Osteoblast (primary cell): ENCODE results near the gene FARP1. TPM values are rescaled to one million over a fixed set of nuclear protein-coding genes. Genes with fewer than 3 reads are reported as not detected.
A peak's percentile ranks its signal among the peaks of the same experiment; 100 is the strongest.

Experiments
- DNase-seq: peaks from one replicate; pipeline ENCODE4 v3.0.0; 2011; ENCODE audit warnings: low spot score, mixed read lengths; ENCODE audit not compliant: insufficient read length; ENCODE audit errors: missing footprints
- H2AFZ ChIP-seq: 2 replicates; pipeline ENCODE4 v1.6.0; 2011; ENCODE audit warnings: mild to moderate bottlenecking, low read length
- H3K27ac ChIP-seq: 2 replicates; pipeline ENCODE4 v1.5.1; 2011; ENCODE audit warnings: mild to moderate bottlenecking, low read depth, low read length, moderate library complexity
- H3K27me3 ChIP-seq: 2 replicates; pipeline ENCODE4 v1.6.0; 2012; ENCODE audit warnings: mild to moderate bottlenecking, control low read depth, inconsistent platforms, low read length, moderate library complexity; ENCODE audit not compliant: insufficient read depth
- H3K36me3 ChIP-seq: 2 replicates; pipeline ENCODE4 v1.5.1; 2011; ENCODE audit warnings: mild to moderate bottlenecking, low read length, control low read depth, moderate library complexity; ENCODE audit not compliant: insufficient read depth
- H3K4me1 ChIP-seq: 2 replicates; pipeline ENCODE4 v1.5.1; 2011; ENCODE audit warnings: mild to moderate bottlenecking, low read length, control low read depth, moderate library complexity; ENCODE audit not compliant: insufficient read depth
- H3K4me2 ChIP-seq: 2 replicates; pipeline ENCODE4 v1.6.0; 2011; ENCODE audit warnings: mild to moderate bottlenecking, low read length; ENCODE audit not compliant: insufficient read depth
- H3K4me3 ChIP-seq: fragments of 200-600 bp; sonication (generic); 3 replicates; pipeline ENCODE4 v1.5.1; 2012; ENCODE audit warnings: mild to moderate bottlenecking, low read length, inconsistent platforms; ENCODE audit not compliant: insufficient read depth
- H3K79me2 ChIP-seq: 2 replicates; pipeline ENCODE4 v1.6.0; 2012; ENCODE audit warnings: mild to moderate bottlenecking, low read length, control low read depth, inconsistent platforms; ENCODE audit not compliant: insufficient read depth
- H3K9me3 ChIP-seq: 2 replicates; pipeline ENCODE4 v1.5.1; 2011; ENCODE audit warnings: low read depth, low read length, control low read depth
- H4K20me1 ChIP-seq: 2 replicates; pipeline ENCODE4 v1.6.0; 2012; ENCODE audit warnings: mild to moderate bottlenecking, low read length, control low read depth; ENCODE audit not compliant: insufficient read depth
- CTCF ChIP-seq: IDR thresholded peaks from 2 replicates; pipeline ENCODE4 v1.5.1; 2011; ENCODE audit warnings: mild to moderate bottlenecking, low read depth, low read length, moderate library complexity; ENCODE audit errors: extremely low read depth
- small RNA-seq: library from RNA; depleted of rRNA; stranded (forward); fragments of <200 nt; gene quantifications from one replicate; pipeline ENCODE3, GENCODE V24; 2012
- total RNA-seq: library from RNA; depleted of rRNA; stranded (reverse); fragments of >200 nt; gene quantifications from 2 replicates; pipeline ENCODE4 v1.2.3, GENCODE V29; 2012

Gene FARP1
- total RNA-seq, 1 donor: 36.2 TPM

GRCh38 chr13:98503175-98504028, 360.5 kb downstream of the FARP1 start:
- peaks cover 39% of the 10 kb centered on the region for H3K4me1 ChIP-seq
- no peak for TF ChIP-seq CTCF
- H3K79me2 ChIP-seq: peaks cover 100% of the 10 kb centered on the region
- H3K27ac ChIP-seq: peak overlapping the region; percentile 82
- peaks cover 19% of the 10 kb centered on the region for H4K20me1 ChIP-seq
- H3K4me3 ChIP-seq: peak overlapping the region; percentile 50
- no peak overlapping the region for H2AFZ ChIP-seq
- H3K9me3 ChIP-seq: no peaks in the 10 kb centered on the region
- no peaks in the 10 kb centered on the region for H3K27me3 ChIP-seq
- H3K36me3 ChIP-seq: peaks cover 1% of the 10 kb centered on the region
- DNase-seq: no peak
- H3K4me2 ChIP-seq: peak overlapping the region; percentile 74

- H3K4me1 ChIP-seq: peaks cover 45% of the 10 kb centered on the region
- H3K27me3 ChIP-seq: no peaks in the 10 kb centered on the region
- TF ChIP-seq CTCF: no peak
- H3K79me2 ChIP-seq: peaks cover 98% of the 10 kb centered on the region
- no peaks in the 10 kb centered on the region for H3K36me3 ChIP-seq
- H4K20me1 ChIP-seq: peaks cover 19% of the 10 kb centered on the region
- H3K27ac ChIP-seq: peak overlapping the region; percentile 82
- no peaks in the 10 kb centered on the region for H3K9me3 ChIP-seq
- peak overlapping the region; percentile 74 for H3K4me2 ChIP-seq
- no peak overlapping the region for H2AFZ ChIP-seq
- peak overlapping the region; percentile 50 for H3K4me3 ChIP-seq
- no peak for DNase-seq
These were observed 361.1 kb downstream of the FARP1 start for GRCh38 chr13:98504029-98504351.

GRCh38 chr13:98504371-98504963, 361.6 kb downstream of the FARP1 start:
- no peaks in the 10 kb centered on the region for H3K36me3 ChIP-seq
- H3K4me1 ChIP-seq: peaks cover 49% of the 10 kb centered on the region
- H3K79me2 ChIP-seq: peaks cover 93% of the 10 kb centered on the region
- H3K4me2 ChIP-seq: peak overlapping the region; percentile 74
- no peaks in the 10 kb centered on the region for H3K9me3 ChIP-seq
- H3K4me3 ChIP-seq: no peak overlapping the region
- no peak for TF ChIP-seq CTCF
- peak overlapping the region; percentile 82 for H3K27ac ChIP-seq
- H3K27me3 ChIP-seq: no peaks in the 10 kb centered on the region
- H2AFZ ChIP-seq: no peak overlapping the region
- DNase-seq: no peak
- H4K20me1 ChIP-seq: peaks cover 19% of the 10 kb centered on the region

Small RNA genes lying within 50 kb of the gene (small RNA-seq; reads per million reads assigned to genes)
- 3.1 reads per million, percentile 78 among the genes with 10 or more reads in this experiment for gene MIR3170

Other genes starting within 250 kb of the FARP1 start
- 316 and 317 TPM in 2 replicates for gene IPO5, start 189.4 kb upstream of the FARP1 start, total RNA-seq
- gene RNF113B, start 34.2 kb downstream of the FARP1 start, total RNA-seq: not detected in 2 replicates